HG03571 (cell line): ENCODE measurements around the gene LRFN3.
A peak's percentile ranks its signal among the peaks of the same experiment; 100 is the strongest.
"Not testable (repeated sequence)": the region's sequence is repeated elsewhere in the genome, so short reads cannot be mapped to it uniquely, and the experiment has no call there.

Source experiments
- ATAC-seq: cut with Tn5 transposase; IDR thresholded peaks from one replicate; pipeline ENCODE4 v1.9.1; 2021; ENCODE audit not compliant: unreplicated experiment

The LRFN3 gene

DNA sequence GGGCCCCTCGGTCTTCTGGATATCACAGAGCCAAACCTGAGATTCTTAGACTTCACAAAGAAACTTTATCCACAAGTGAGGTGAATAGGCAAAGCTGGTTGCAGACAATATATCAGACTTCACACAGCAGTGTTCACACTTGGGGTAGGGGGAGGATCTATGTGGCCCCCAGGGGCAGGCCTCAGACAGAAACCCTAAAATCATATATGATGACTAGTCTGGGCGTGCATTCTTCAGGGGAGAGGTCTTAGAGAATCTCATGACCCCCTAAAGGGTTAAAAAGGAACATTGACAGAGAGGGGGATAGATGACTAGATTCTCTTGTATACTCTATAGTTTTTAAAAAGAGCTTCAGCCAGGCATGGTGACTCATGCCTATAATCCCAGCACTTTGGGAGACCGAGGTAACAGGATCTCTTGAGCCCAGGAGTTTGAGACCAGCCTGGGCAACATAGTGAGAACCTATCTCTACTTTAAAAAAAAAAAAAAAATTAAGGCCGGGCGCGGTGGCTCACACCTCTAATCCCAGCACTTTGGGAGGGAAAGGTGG, 30.9 kb upstream of the LRFN3 start:
- ATAC-seq = no peak

DNA sequence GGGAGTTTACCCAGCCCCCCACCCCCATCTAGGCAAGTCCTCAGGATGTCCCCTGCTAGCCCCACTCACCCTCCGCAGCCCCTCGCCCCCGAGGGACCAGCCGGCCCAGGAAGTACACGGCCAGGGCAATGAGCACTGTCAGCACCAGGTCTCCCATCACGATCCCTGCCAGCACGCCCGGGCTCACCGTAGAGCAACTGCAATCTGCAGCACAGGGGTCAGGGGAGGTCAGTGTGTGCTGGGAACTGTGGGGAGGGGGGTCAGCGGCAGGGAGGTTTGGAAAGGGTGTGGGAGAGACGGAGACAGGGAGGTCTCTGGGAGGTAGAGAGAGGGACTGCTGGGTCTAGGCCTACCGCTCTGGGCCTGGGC, 28.8 kb upstream of the LRFN3 start:
- ATAC-seq = no peak

DNA sequence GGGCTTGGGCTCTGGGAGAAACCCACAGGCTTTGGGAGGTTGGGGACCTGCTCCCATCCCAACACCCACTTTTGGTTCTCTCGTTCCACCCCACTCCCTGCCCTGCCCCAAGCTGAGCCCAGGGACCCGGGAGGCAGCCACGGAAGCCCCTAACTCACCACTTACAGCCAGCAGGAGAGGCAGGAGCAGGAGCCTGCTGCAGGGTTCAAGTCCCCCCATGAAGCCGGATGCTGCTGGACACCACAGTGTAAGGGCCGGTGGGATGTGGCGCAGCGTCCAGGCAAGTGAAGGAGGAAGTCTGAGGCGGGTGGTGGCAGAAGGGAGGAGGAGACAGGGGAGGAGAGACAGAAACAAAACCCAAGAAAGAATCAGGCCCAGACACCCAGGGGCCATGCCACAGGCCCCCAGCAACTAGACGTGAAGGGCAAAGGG, 28.1 kb upstream of the LRFN3 start, which contains the start of gene TYROBP:
Gene TYROBP (minus strand): TSS at position 286 of the 432 bp plus-strand sequence. CDS start 67 bp downstream, at position 219.
- no peak for ATAC-seq

DNA sequence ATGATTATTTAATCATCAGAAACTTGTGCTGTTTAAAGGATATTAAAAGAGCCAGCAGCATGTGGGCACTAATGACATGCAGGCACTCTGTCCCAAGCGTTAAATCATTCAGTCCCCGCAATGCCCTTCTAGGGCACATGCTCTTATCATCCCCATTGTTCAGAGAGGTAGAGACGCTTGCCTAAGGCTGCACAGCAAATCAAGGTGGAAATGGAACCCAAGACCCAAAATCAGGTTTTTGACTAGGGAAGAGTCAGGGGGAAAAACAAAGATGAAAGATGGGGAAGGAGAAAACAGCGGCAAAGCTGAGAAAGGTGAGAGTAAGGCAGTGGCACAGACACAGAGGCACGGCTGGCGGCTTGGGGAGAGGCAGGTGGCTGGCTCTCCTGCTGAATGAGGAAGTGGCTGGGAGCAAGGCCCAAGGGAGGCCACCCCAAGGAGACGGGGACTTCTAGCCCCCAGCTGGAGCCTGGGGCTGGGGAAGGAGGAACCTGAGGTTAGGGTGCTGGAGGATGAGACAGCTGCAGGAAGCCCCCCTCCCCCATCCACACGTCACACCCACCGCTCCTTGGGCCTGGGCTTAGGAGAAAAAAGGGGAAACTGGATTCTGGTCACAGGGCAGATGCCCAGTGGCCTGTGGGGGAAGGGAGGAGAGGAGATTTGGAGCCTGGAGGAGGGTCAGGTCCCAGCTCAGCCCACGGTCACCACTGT, 27.0 kb upstream of the LRFN3 start:
- ATAC-seq = no peak

DNA sequence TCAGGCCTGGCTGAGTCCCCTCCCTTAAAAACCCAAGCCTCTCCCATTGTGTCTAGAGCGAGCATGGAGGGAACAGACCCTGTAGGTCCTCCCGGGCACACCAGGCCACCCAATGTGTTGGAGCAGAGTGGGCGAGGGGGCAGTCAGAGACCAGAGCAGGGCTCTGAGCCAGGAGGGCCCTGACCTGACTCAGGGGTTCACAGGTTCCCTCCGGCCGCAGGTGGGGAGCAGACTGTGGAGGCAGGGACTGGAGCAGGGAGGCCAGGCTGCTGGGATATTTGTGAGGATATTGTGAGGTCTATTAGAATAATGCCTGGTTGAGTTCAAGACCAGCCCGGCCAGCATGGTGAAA, 26.5 kb upstream of the LRFN3 start:
- ATAC-seq = no peak

DNA sequence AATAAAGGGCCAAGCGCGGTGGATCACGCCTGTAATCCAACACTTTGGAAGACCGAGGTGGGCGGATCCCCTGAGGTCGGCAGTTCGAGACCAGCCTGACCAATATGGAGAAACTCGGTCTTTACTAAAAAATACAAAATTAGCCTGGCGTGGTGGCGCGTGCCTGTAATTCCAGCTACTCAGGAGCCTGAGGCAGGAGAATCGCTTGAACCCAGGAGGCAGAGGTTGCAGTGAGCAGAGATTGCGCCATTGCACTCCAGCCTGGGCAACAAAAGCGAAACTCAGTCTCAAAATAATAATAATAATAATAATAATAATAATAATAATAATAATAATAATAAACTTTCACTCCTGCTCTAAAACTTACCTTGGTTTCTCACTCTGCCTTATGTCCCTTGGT, 25.8 kb upstream of the LRFN3 start:
- ATAC-seq = not testable (repeated sequence)

DNA sequence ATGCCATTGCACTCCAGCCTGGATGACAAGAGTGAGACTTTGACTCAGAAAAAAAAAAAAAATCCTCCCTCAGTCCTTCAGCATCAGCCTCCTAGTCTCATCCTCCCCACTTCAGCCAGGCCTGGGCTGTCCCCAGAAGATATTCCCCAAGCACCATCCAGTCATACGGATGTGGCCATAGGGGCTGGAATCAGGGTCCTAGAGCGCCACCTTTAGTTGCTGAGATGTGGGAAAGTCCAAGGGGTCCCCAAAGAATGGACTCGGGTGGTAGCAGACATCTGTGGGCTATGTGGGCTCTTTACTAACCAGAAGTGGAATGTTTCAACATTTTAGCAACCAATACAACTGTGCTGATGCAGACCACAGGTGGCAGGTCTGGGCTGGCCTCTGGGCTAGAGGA, 25.0 kb upstream of the LRFN3 start:
- no peak for ATAC-seq

DNA sequence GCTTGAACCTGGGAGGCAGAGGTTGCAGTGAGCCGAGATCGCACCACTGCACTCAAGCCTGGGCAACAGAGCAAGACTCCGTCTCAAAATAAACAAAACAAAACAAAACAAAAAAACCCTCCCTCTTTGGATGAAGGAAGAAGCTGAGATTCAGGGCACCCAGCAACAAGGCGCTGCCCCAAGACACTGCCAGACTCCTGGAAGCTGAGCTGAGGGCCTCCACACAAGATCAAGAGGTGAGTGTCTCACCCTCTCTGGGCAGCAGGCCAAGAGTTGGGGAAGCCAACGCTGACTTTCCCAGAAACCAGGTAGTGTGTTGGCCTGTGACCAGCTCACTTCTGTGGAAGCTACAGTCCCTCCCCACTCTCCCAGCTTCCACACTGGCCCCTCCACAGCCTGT, 24.4 kb upstream of the LRFN3 start:
- ATAC-seq = no peak

DNA sequence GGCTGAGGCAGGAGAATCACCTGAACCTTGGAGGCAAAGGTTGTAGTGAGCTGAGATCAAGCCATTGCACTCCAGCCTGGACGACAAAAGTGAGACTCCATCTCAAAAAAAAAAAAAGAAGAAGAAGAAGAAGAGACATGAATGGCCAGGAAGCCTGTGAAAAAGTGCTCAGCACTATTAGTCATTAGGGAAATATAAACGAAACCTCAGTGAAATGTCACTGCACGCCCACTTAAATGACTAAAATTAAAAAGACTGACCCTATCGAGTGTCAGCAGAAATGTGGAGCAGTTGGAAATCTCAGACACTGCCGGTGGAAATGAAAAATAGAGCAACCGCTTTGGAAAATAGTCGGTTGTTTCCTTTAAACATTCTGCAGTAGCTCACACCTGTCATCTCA, 22.6 kb upstream of the LRFN3 start:
- no peak for ATAC-seq

DNA sequence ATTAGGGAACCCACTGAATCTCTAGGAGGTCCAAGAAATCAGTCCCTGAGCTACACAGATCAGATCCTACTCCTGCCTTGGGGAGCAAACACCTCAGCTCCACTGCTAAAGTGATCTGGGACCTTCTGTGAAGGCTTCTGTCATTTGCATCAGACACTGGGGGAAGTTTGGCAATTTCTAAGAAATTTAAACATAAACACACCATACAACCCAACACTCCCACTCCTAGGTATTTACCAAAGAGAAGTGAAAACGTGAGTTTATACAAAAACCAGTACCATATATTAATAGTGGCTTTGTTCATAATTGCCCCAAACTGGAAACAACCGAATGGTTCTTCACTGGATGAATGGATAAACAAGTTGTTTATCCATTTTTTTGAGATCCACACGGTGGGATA, 20.7 kb upstream of the LRFN3 start:
- ATAC-seq = no peak

DNA sequence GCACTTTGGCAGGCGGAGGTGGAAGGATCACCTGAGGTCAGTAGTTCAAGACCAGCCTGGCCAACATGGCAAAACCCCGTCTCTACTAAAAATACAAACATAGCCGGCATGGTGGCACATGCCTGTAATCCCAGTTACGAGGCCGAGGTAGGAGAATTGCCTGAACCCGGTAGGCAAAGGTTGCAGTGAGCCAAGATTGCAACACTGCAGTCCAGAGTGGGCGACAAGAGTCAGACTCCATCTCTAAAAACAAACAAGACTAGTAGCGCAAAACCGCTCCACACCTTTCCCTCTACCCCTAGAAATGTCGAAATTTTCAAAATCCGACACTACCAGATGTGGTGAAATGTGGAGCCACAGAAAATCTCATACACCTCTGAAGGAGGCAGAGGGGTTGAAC, 16.9 kb upstream of the LRFN3 start:
- ATAC-seq = no peak

DNA sequence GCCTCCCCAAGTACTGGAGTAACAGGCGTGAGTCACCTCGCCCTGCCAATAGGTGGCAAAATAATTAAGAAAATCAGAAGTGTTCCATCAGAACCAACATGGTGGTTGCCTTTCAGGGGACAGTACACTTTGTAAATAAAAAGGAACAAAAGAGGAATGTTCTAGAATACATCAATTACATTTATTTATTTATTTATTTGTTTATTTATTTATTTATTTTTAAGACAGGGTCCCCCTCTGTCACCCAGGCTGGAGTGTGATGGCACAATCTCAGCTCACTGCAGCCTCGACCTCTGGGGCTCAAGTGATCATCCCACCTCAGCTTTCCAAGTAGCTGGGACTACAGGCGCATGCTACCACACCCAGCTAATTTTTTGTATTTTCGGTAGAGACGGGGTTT, 15.2 kb upstream of the LRFN3 start:
- no peak for ATAC-seq

DNA sequence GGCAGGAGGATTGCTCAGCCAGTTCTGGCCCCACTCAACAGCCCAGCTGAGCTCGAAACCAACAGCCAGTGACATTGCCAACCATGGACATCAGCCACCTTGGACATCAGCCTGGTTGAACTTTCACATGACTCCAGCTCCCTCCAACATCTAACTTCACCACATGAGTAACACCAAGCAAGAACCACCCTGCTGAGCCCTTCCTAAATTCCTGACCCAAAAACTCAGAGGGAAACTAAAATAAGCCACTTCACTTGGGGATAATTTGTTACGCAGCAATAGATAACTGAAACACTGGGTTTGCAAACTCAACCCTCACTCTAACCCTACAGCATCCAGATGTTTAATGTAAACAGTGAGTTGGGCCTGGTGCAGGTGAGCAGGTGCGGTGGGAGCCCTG, 10.7 kb upstream of the LRFN3 start:
- no peak for ATAC-seq

DNA sequence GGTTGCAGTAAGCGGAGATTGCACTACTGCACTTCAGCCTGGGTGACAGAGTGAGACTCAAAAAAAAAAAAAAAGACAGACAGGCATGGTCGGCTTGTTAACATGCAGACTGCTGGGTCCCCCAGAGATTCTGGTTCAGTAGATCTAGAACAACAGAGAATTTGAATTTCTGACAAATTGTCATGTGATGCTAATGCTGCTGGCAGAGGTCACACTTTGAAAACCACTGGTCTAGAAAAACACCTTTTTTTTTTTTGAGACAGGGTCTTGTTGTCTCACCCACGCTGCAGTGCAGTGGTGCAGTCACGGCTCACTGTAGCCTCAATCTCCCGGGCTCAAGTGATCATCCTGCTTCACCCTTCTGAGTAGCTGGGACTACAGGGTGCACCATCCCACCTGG, 7.7 kb upstream of the LRFN3 start:
- no peak for ATAC-seq

DNA sequence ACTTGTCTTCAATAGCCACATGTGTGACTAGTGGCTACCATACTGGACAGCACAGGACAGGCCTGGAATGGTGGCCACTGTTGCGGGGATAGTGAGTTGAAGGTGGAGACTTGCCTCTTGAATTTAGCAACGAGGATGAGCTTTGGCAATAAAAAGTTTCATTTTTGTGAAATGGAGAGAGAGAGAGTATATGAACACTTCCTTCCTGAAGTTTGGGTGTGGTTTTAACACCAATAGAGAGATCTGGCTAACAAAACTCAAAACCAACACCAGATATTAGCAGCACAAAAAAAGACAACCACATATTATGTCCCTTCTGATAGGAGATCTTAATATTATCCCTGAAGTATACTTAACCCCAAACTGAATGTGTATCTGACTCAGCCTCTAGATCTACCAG, 6.3 kb upstream of the LRFN3 start:
- ATAC-seq = no peak

DNA sequence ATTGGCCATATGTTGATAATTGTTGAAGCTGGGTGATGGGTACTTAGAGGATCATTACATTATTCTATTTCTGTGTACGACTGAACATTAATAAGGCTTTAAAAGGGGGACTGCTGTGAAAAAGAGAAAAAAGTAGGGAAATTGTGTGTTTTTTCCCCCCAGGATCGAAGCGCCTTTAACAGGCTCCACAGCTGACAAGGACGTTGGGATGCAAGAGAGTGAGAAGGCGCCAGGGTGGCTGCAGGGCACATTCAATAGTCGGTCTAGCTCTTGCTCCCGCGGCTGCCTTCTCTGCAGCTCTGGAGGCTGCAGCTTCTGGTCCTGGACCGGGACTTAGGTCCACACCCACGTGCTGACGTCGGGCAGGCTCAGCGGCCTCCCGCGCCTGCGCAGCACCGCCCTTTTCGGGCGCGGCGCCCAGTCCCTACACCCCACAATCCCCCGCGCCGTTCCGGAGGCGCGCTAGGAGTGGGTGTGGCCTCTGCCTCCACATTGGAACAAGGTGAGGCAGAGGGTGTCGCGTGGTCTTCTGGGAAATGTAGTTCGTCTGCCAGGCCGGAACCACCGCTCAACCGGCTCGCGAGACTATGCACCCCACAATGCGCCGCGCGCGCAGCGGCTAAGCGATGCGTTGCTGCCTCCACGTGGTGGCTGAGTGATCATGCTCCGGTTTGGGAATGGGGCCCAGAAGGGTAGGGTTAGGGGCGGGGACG, 4.9 kb upstream of the LRFN3 start:
- ATAC-seq = peak; percentile 85

DNA sequence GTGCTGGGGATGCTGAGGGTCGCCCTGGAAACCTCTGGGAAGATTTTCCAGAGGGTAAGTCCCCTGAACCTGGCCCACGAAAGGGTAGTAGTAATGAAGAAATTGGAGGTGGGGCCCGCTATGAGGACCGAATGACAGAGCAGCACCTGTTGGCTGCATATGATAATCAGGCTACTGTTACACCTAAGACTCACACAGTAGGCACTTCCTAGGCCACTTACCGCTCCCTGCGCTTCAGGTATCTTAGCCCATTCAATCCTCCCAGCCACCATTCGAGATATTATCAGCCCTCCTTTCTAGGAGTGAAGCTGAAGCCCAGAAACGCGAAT, 4.3 kb upstream of the LRFN3 start:
- no peak for ATAC-seq

DNA sequence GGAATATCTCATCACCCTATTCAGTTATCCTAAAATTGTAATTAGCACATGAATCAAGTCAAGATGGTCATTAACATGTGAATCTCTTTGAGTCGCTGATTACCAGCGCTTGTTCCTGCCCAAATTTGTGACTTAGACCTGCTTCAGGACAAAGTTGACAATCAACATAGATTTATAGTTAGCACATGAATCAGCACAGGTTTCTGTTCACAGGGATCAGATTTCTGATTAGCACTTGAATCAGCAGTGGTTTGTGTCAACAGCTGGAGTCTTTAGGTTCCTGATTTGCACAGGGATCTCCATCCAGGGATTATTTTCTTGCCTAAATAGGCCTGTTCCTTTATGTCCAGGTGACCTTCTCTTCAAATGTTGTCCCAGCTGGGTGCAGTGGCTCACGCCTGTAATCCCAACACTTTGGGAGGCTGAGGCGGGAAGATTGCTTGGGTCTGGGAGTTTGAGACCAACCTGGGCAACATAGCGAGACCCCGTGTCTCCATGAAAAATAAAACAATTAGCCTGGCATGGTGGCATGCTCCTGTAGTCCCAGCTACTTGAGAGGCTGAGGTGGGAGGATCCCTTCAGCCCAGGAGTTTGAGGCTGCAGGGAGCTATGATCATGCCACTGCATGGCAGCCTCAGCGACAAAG, 3.8 kb upstream of the LRFN3 start:
- ATAC-seq = no peak

DNA sequence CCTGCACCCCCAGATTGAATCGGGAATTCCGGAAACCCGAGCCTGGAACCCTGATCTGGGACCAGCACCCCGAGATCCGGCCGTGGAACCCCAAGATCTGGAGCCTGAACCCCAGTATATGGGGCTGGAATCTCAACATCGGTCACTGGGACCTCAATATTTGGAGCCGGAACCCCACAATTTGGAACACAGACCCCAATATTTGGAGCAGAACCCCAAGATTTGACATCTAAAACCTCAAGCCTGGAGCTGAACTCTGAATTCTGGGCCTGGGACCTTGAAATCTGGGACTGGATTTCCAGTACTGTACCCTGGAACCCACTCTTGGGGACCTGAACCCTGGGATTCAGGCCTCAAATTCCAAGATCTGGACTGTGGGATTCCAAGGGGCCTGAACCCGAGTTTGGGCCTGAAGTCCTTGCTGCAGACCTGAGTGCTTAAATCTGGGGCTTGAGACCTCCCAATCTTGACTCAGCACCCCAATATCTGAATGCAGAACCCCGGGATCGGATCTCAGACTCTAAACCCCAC, 629 bp downstream of the LRFN3 start:
- ATAC-seq = no peak

DNA sequence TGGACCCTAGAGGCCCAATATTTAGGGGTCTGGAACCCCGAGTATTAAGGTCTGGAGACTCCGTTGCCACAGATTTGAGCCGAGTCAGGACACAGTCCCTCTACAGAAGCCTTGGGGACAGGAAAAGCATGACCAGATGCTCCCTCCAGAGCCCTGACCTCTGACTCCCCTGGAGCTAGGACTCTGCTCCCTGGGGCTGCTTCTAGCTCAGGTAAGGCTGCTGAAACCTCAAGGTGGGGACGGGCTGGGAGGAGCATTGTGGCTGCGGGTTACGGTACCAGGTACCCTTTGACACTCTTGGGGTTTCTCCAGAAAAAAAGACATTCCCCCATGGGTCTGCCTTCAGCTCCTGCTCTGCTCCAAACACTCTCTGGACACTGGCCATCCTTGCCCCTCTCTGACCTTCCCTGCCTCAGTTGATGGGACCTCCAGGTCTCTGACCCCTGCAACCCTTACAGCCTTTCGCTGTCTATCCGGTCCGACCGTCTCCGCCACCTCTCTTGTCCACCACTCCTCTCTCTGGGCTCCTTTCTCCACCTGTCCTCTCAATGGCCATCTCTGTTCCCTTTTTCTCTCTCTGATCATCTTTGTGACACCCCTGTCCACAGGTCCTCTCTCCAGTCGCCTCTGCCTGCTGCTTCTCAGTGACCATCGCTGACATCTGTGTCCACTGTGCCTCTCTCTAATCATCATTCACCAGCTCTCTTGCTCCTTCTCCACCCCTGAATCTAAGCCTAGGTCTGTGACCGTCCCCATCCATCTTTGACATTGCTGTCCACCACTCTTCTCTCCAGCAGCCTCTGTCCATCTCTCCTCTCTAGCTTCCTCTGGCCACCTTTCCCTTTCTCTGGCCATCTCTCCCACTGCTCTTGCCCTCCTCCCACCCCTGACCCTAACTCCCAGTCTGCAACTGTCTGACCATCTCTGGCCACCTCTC, 1.4 kb downstream of the LRFN3 start:
- no peak for ATAC-seq
